WTC11 (cell line): ENCODE measurements around the gene PCDHB12.
"Not testable (repeated sequence)": the region's sequence is repeated elsewhere in the genome, so short reads cannot be mapped to it uniquely, and the experiment has no call there.

Source experiments
- CREB1 ChIP-seq: sonication (generic); formaldehyde crosslinking; IDR thresholded peaks from 2 replicates; pipeline ENCODE4 v1.8.0; 2023; ENCODE audit warnings: mild to moderate bottlenecking, missing genetic modification reagents
- CTCF ChIP-seq: fragments of 200-600 bp; IDR thresholded peaks from 2 replicates; pipeline ENCODE4 v1.8.0; 2022; ENCODE audit warnings: antibody characterized with exemption
- ESRRA ChIP-seq: sonication (generic); formaldehyde crosslinking; IDR thresholded peaks from 2 replicates; pipeline ENCODE4 v1.8.1; 2022; ENCODE audit warnings: mild to moderate bottlenecking, missing genetic modification reagents, borderline replicate concordance
- GABPB1 ChIP-seq: sonication (generic); formaldehyde crosslinking; IDR thresholded peaks from 2 replicates; pipeline ENCODE4 v1.8.1; 2023; ENCODE audit warnings: mild to moderate bottlenecking, missing genetic modification reagents
- IRF2 ChIP-seq: sonication (generic); formaldehyde crosslinking; IDR thresholded peaks from 2 replicates; pipeline ENCODE4 v1.8.0; 2022; ENCODE audit warnings: low read depth, missing genetic modification reagents, borderline replicate concordance
- JUN ChIP-seq: sonication (generic); formaldehyde crosslinking; IDR thresholded peaks from 2 replicates; pipeline ENCODE4 v1.8.0; 2023; ENCODE audit warnings: mild to moderate bottlenecking, missing genetic modification reagents
- NR1H2 ChIP-seq: sonication (generic); formaldehyde crosslinking; IDR thresholded peaks from 2 replicates; pipeline ENCODE4 v1.9.0; 2021; ENCODE audit warnings: mild to moderate bottlenecking, moderate library complexity, missing genetic modification reagents
- TEAD4 ChIP-seq: sonication (generic); formaldehyde crosslinking; IDR thresholded peaks from 2 replicates; pipeline ENCODE4 v1.8.0; 2022; ENCODE audit warnings: mild to moderate bottlenecking, missing genetic modification reagents
- TF ChIP-seq, protein P1 (sequence below): sonication (generic); formaldehyde crosslinking; IDR thresholded peaks from 2 replicates; pipeline ENCODE4 v1.8.0; 2022; ENCODE audit warnings: mild to moderate bottlenecking, missing genetic modification reagents
- TF ChIP-seq, protein P2 (sequence below): sonication (generic); formaldehyde crosslinking; IDR thresholded peaks from 2 replicates; pipeline ENCODE4 v1.8.0; 2022; ENCODE audit warnings: missing genetic modification reagents
- TF ChIP-seq, protein P3 (sequence below): fragments of 250-450 bp; sonication (Bioruptor Pico); conservative IDR thresholded peaks from 2 replicates; pipeline ENCODE4 v1.9.0; 2021; ENCODE audit warnings: mild to moderate bottlenecking

DNA sequence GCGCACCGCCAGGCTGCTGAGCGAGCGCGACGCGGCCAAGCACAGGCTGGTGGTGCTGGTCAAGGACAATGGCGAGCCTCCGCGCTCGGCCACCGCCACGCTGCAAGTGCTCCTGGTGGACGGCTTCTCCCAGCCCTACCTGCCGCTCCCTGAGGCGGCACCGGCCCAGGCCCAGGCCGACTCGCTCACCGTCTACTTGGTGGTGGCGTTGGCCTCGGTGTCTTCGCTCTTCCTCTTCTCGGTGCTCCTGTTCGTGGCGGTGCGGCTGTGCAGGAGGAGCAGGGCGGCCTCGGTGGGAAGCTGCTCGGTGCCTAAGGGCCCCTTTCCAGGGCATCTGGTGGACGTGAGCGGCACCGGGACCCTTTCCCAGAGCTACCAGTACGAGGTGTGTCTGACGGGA is 6.9 kb upstream of the PCDHB12 start:
- TF ChIP-seq CTCF; GABPB1; NR1H2; JUN (CRISPR knock-in tag); IRF2 (CRISPR knock-in tag); CREB1 (CRISPR knock-in tag); ESRRA (CRISPR knock-in tag); TEAD4 (CRISPR knock-in tag): not testable (repeated sequence)
- TF ChIP-seq, protein P1, sequence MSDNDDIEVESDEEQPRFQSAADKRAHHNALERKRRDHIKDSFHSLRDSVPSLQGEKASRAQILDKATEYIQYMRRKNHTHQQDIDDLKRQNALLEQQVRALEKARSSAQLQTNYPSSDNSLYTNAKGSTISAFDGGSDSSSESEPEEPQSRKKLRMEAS (CRISPR knock-in tag): not testable (repeated sequence)
- TF ChIP-seq, protein P2, sequence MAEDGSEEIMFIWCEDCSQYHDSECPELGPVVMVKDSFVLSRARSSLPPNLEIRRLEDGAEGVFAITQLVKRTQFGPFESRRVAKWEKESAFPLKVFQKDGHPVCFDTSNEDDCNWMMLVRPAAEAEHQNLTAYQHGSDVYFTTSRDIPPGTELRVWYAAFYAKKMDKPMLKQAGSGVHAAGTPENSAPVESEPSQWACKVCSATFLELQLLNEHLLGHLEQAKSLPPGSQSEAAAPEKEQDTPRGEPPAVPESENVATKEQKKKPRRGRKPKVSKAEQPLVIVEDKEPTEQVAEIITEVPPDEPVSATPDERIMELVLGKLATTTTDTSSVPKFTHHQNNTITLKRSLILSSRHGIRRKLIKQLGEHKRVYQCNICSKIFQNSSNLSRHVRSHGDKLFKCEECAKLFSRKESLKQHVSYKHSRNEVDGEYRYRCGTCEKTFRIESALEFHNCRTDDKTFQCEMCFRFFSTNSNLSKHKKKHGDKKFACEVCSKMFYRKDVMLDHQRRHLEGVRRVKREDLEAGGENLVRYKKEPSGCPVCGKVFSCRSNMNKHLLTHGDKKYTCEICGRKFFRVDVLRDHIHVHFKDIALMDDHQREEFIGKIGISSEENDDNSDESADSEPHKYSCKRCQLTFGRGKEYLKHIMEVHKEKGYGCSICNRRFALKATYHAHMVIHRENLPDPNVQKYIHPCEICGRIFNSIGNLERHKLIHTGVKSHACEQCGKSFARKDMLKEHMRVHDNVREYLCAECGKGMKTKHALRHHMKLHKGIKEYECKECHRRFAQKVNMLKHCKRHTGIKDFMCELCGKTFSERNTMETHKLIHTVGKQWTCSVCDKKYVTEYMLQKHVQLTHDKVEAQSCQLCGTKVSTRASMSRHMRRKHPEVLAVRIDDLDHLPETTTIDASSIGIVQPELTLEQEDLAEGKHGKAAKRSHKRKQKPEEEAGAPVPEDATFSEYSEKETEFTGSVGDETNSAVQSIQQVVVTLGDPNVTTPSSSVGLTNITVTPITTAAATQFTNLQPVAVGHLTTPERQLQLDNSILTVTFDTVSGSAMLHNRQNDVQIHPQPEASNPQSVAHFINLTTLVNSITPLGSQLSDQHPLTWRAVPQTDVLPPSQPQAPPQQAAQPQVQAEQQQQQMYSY: not testable (repeated sequence)
- TF ChIP-seq, protein P3, sequence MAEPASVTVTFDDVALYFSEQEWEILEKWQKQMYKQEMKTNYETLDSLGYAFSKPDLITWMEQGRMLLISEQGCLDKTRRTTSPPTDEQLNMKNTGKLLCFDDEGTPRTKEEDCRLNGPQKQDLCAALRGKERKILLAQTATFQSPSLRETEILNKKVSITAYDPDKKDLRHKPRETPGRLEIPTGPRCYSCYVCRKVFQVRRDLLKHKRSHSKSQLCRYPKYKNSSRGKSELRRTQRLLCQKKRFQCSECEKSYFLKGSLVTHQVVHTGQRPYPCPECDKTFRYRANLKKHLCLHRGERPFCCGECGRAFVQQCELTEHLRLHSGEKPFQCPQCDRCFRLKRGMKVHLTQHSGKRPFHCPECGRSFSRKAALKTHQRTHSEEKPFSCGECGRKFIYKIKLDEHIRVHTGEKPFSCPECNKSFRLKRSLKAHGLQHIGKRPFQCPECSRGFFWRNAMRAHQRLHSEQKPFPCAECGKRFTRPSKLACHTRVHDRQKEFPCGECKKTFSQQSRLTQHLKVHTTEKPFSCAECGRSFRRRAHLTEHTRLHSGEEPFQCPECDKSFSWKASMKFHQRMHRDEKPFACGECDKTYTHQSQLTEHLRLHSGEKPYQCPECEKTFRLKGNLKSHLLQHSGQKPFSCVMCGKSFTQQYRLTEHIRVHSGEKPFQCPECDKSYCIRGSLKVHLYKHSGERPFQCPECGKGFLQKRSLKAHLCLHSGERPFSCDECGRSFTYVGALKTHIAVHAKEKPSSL: not testable (repeated sequence)
